ENCODE results near the gene DAB2.

The DAB2 gene

DNA sequence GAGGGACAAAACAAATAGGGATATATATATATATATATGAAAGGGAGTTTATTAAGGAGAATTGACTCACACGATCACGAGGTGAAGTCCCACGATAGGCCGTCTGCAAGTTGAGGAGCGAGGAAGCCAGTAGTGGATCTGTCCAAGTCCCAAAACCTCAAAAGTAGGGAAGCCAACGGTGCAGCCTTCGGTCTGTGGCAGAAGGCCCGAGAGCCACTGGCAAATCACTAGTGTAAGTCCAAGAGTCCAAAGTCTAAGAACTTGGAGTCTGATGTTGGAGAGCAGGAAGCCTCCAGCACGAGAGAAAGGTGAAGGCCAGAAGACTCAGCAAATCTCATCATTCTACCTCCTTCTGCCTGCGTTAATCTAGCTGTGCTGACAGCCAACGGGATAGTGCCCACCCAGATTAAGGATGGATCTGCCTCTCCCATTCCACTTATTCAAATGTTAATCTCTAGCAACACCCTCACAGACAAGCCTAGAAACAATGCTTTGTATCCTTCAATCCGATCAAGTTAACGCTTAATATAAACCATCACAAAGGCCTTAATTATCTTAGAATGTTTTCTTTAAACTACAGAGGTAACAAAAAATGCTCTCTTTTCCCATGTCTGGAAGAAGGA lies 23.8 kb upstream of the DAB2 start:
- DNase-seq (ENCODE audit: low read depth in 2 of 2, low spot score in 1 of 2): no peak

DNA sequence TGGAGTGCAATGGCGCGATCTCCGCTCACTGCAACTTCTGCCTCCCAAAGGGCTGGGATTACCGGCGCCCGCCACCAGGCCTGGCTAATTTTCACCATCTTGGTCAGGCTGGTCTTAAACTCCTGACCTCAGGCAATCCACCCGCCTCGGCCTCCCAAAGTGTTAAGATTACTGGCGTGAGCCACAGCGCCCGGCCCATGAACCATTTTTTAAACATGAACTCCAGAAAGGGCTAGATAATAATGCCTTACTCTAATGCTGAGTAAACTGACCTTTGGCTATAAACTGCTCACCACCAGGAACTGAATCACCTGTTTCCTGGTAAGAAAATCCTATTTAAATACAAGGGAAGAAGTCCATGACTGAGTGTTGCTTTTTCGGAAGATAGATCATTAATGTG lies 23.2 kb upstream of the DAB2 start:
- no peak for DNase-seq (ENCODE audit: low read depth in 2 of 2, low spot score in 1 of 2)

DNA sequence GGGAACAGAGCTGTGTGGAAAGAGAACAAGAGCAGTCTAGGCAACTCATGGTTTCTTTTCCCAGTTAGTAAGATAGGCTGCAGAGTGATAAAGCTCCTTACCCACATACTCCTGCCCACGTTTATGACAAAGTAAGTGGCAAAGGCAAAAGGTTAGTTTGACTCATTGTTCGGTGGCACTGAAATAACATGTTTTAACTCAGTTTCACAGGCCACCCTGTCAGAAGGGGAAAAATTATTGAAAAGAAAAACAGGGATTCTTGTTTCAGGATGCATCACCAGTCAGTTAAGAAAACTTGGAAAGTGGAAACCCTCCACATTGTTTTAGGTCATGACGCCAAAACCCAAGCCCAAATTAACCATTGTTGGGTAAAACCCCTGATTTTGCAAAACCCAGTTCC lies 22.3 kb upstream of the DAB2 start:
- DNase-seq (ENCODE audit: low read depth in 2 of 2, low spot score in 1 of 2): no peak

DNA sequence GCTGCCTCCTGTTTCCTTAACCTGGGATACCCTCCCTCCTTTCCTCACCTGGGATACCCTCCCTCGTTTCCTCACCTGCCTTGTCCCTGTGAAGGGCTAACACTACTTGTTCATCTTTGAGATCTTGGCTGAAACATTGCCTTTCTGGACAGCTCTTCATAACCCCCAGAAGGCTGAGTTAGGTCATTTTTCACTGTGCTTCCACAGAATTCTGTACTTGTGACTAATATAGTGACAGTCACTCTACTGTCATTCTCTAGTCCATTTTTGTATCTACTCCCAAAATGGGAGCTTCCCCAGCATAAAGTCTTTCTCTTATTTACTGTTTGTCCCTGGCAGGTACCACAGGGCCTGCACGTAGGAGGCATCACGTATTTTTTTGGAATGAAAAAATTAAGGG lies 21.5 kb upstream of the DAB2 start:
- DNase-seq (ENCODE audit: low read depth in 2 of 2, low spot score in 1 of 2): no peak

DNA sequence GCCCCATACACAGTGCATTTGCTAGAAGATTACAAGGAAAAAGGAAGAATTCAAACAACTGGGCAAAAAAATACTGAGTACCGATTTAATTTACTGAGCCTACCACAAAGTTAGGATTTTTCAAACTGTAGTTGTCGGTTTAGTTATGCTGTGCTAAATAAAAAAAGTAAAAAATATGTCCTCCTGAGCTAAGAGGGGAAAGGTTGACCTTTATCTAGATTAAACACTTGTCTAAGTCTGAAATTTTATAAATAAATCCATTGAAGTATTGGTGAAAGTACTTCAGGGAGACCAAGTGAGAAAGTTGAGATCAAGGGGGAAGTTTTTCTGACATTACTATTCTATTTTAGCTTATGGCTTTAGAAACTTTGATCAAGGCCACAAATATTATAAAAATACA lies 19.1 kb upstream of the DAB2 start:
- no peak for DNase-seq (ENCODE audit: low read depth in 2 of 2, low spot score in 1 of 2)

DNA sequence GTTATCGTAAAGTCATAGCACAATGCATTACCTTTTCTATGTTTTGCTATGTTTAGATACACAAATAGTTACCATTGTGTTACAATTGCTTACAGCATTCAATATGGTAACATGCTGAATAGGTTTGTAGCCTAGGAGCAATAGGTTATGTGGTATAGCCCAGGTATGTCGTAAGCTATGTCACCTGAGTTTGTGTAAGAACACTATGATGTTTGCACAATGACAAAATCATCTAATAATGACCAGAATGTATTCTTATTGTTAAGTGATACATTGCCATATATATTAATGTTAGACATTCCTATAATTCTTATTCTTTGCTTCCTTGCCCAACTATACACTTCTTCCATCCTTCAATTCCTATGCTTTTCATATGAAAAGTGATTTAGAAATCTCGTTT lies 18.2 kb upstream of the DAB2 start:
- no peak for DNase-seq (ENCODE audit: low read depth in 2 of 2, low spot score in 1 of 2)

DNA sequence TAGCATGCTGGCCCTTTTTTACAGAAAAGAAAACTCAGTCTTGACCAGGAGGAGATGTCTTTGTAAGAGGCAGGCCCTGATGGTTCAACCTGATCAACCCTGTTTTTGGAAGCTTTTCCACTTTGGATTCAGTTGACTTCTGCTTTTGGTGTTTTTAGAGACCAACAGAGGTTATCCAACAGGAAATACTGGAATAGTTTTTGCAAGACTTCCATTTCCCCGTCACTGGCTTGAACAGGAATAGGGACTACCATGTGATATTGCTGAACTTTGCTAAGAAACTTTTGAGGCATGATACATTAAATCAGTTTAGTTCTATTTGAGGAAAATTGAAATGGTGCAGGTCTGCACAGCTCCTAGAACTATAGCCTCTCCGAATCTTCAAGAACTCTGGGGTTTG lies 17.1 kb upstream of the DAB2 start:
- no peak for DNase-seq (ENCODE audit: low read depth in 2 of 2, low spot score in 1 of 2)

DNA sequence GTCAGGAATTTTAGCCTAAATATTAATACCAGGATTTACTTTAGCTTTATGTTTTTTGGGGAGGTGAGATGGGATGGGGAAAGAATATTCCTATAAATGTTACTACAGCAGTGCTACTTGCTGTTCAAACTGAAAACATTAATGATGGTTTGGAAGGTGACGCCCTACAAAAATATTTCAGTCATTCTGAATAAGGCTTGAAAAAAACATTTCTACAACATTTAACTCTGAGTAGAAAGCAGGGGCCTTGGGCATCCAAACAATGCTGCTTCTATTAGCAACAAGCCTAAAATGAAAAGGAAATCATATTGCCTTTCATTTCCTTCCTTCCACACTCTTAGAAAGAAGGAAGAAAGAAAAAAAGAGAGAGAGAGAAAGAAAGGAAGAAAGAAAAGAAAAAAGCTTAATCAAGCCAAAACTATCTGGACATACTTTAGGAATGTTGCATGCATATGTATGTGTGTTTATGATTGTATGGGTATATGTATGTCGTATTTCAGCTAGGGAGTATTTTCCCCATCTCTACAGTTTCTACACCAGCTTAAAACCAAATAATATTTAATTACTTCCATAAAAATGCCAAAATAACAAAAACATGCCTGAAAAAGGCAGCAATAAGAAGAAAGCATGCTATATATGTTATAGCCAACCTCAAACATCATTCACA lies 16.3 kb upstream of the DAB2 start:
- DNase-seq (ENCODE audit: low read depth in 2 of 2, low spot score in 1 of 2): no peak

DNA sequence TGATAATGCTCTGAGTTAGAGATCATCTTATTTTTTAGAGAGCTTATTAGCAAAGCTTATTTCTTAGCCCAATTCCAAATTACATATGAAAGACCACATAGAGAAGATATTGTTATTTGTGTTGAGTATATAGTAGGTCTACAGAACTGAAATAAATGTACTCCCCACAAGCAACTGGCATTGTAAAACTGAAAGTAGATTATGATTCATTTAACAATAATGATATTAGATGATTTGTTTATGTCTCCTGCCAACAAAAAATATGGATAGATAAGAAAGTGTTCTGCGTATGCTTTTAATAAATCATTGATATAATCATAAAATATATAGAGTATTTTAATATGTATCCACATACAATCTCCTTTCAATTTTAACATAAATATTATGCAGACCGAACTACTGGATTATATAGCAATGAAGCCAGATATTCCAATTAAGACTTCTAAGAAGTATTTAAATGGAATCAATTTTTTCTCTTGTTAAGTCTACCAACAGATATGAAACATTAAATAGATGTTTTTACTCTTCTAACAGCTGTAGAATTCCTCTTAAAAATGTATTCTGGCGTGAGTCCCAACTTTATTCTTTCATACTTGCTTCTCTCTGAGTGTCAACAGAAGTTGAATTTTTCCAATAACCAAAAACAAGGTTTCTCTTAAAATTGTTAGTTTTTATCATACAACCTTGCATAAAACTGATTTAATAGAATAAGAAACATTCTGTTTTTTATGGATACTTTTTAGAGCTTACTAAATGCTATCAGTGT lies 15.6 kb upstream of the DAB2 start:
- DNase-seq (ENCODE audit: low read depth in 2 of 2, low spot score in 1 of 2): no peak

DNA sequence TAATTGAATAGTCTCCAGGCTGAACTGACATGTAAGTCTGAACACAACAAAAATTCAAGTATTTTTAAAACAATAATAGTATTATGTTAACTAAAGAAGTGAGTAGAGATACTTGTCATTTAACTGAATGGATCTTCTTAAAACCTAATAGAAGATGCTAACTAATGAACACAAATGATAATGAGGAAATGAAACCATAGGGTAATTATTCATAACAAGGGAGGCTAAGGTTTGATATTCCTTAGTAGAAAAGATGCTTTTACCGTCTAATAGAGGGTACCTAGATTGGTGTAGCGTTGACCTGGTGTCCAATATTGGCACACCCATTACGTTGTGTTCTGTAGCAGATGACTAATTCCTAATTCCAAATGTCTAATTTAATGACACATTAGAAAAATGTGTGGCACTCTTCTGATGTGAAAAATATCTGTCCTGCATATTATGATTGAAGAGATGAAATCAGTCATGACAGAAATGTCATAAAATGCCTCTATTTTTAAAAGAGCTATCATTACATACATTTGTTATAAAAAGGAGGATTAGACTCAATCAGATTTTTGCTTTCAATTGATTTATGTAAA lies 14.9 kb upstream of the DAB2 start:
- DNase-seq (ENCODE audit: low read depth in 2 of 2, low spot score in 1 of 2): no peak

DNA sequence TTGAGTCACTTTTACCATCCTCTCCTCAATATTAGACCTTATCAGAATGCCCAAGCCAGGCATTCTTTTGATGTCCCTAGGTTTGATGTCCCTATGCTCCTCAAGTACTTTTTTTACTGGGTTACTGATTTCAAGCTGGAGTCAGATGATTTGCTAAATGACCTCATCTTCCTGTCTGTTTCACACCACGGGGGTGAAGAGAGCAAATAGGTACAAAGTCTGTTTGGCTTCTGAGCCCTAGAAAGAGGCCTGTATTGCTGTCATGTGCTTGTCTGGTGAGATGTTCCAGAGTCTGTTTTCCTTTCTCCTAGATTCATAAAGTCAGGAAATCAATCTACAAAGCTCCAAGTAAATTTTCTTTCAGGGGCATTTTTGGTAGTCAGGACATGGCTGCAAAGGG lies 12.7 kb upstream of the DAB2 start:
- DNase-seq (ENCODE audit: low read depth in 2 of 2, low spot score in 1 of 2): no peak

DNA sequence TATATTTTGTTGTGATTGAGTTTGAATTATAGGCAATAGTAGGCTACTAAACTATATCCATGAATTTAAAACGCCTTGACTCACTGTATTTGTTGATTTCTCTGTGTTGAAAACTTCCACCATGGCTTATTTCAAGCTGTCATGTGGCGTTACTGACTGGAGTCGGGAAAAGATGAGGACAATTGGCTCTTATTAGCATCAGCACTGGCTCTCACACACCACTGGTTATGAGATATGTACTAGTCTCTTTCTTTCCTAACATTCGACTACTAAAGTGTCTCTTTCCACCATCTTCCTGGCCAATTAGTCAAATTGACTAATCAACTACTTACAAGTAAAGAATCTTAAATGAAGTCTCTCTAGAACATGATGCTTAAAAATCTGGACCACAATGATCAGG lies 9.1 kb upstream of the DAB2 start:
- no peak for DNase-seq (ENCODE audit: low read depth in 2 of 2, low spot score in 1 of 2)

DNA sequence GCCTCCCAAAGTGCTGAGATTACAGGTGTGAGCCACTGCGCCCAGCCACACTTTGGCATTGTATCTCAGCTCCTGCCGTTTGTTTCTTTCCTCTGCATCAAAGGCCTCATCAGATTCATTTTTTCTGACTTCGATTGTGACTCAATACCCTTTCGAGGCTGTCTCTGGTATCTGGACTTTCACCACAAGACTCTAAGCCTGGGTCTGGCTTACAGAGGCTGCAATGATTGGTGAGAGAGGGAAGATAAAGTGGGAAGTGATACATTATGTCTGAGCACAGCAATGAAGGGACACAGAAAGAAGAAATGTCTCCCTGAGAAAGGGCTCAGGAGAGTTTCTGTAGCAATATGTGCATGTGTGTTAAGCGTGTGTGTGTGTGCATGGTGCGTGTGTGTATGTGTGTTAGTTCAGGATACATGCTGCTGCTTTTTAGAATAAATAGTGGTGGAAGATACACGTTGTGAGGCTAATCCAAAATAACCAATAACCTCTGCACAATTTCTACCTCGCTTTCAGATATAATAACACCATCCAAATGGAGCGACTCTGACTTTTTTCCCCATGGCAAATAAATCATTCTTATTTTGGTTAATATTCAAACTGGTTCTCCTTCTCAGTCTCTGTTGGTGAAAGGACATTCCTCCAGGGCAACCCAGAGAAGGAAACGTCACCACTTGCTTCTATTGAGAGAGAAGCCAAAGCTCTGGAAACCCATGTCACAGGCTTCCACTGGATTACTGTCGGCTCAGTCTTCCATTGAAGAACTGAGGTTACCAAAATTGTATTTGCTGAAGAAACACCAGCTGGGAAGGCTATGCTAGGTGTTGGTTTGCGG lies 8.1 kb upstream of the DAB2 start:
- DNase-seq (ENCODE audit: low read depth in 2 of 2, low spot score in 1 of 2): no peak

DNA sequence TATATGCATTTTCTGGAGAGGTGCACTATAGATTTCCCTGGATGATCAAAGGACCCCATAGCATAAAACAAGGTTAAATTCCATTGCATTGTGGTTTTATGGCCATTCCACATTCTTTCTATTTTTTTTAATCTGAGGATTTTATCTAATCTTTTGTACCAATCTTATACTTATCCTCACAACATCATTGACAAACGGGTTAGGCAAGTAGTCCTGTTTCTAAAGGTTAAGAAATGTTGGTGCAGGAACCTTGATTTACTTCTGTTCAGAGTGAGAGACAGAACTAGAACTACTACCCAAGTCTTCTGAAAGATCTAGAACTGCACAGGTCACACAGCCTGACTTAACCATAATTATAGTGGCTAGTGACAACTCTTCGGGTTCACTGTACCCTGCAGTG lies 5.7 kb upstream of the DAB2 start:
- no peak for DNase-seq (ENCODE audit: low read depth in 2 of 2, low spot score in 1 of 2)

DNA sequence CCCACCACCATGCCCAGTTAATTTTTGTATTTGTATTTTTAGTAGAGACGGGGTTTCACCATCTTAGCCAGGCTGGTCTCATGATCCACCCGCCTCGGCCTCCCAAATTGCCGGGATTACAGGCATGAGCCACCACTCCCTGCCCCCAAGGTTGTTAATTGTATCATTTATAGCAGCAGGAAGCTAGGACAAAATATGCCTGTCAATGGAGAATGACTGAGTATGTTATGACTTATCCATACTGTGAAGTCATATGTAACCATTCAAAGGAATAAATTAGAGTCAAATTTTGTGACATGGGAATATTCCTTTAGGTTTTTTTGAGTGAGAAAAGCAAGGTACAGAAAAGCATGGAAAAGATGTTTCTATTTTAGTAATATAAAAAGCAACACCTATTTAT lies 3.9 kb upstream of the DAB2 start:
- DNase-seq (ENCODE audit: low read depth in 2 of 2, low spot score in 1 of 2): no peak

DNA sequence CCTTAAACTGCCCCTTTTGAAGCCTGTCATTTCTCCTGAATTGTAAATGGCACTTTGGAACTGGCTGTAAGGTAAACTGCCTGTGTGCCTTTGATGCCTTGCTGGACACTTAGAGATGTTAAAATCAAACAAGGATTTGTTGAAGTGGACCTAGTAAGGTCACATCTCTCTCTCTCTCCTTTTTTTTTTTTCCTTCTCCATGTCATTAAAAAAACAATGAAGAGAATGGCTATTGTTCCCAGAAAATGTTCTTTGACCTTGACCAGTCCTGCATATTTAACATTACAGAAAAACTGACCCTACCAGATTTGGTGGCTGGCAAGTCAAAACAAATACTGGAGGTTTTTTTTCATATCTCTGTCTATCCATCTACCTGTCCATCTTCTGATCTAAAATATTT lies 2.9 kb upstream of the DAB2 start:
- no peak for DNase-seq (ENCODE audit: low read depth in 2 of 2, low spot score in 1 of 2)

DNA sequence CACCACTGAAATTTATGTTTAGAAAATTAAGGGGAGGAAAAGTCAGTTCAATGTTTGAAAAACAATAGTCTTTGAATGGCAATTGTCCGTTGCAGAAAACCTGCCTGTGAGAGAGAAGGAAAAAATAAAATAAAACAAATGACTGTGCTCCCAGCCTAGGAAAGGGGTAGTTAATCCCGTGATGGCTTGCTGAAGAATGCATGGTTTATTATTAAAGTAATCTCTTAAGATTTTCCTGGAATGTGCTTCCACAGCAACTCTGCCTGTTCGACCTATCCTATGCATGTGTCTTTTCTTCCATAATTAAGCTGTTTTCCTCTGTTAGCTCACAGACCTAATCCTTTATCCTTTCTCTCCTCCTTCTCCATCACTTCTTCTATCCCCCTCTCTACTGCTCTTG lies 2.4 kb upstream of the DAB2 start:
- DNase-seq (ENCODE audit: low read depth in 2 of 2, low spot score in 1 of 2): no peak

DNA sequence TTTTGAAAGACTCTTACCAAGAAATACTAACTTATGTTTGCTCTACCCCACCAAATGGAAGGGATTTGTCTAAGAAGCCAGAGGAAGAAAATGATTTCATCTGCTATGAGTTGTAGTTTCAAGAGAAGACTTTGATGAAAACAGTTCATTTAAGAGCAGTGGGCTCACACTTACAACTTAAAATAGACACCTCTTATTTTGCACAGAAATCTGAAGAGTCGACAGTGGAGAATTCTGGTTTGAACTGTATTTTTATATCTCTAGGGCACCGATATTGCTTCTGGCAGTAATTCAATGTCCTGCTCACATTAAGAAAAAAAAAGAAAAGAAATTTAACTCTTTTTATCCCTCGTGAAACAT lies 1.9 kb upstream of the DAB2 start:
- no peak for DNase-seq (ENCODE audit: low read depth in 2 of 2, low spot score in 1 of 2)

DNA sequence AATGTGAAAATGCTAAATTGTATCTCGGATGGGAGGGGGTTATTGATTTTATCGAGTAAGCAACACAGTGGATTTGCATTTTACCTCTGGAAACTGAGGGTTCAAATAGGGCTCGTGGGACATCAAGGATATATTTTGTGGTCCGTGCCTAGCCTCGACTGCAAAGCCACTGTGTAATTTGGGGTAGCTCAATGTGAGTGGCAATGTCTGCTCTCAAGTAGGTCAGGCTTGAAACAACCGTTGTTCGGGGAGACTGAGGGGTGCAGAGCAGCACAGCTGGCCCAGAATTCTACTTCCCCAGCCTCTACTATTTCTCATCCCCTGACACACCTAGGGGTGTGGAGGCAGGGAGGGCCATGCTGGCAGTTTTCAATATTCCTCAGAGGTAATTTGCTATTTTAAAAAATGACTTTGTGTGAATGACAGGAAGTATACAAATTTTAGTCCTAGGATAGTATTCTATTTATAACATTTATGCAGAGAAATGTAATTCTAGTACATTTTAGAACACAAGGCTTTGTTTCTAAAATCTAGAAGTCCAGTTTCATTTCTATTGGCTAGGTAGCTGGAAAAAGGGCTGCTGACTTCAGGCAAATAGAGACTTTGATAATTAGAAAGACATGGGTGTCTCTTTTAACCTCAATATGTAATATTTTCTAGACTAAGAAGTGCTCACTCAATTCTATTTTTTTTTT lies 1.4 kb upstream of the DAB2 start:
- DNase-seq (ENCODE audit: low read depth in 2 of 2, low spot score in 1 of 2): no peak

DNA sequence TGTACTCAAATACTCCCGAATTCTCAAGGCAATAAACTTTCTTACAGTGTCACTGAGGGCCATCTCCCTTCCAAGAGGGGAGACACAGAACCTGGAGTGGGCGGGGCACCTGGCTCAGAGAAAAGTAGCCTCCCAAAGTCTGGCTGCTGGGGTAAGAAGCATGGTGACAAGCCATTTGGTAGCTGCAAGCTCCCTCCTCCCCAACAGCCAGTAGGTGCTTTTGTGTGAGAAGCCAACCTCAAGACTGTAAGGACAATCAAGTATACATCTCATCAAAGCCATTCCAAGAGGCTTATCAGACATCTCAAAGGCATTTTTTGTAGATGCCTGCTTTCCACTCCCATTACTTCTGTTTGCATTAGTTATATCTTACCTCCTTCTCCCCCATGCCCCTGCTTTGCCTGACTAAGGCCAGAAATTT lies 1.4 kb downstream of the DAB2 start:
- DNase-seq (ENCODE audit: low read depth in 2 of 2, low spot score in 1 of 2): no peak

DNA sequence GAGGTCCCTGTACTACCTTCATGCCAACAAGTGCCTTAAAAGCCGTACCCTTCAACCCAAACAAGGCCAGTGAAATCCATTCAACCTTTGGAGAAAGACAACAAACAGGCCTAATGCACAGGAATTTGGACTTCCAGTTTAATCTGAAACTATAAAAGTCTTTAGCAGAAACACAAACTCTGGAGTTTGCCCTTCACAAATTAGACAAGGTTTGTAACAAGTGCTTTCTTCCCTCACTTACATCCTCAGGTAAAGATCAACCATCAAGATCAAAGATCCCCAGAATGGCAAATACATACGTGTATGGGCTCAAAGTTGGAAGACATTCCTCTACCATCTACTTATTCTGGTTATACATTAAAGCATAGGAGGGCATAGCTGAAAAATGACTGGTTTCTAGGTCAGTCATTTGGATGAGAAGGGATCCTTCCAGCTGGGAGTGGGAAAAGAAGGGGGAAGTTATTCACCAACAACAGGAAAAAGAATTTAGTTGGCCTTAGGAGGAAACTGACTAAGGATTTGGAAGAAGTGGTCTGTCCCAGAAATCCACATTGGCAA lies 2.0 kb downstream of the DAB2 start:
- no peak for DNase-seq (ENCODE audit: low read depth in 2 of 2, low spot score in 1 of 2)
